ENCODE results near the gene GRIK4.

- TF ChIP-seq CTCF (IDR thresholded peaks at IDR 0.05) (no peak), EZH2 (IDR thresholded peaks at IDR 0.05; ENCODE audit: borderline replicate concordance, insufficient read depth, low read depth, low read length, poor library complexity, severe bottlenecking) (no peak)
These were observed 19.1 kb upstream of the GRIK4 start for GRCh38 chr11:120492486-120492885.
